Stimulated activated CD4-positive, alpha-beta T cell treated with anti-CD3 and anti-CD28 coated beads, Interleukin-4, amount 100 ng/mL, for 1 hour (primary cell): ENCODE results near the gene TPH1.
A peak's percentile ranks its signal among the peaks of the same experiment; 100 is the strongest.
"Not testable (repeated sequence)": the region's sequence is repeated elsewhere in the genome, so short reads cannot be mapped to it uniquely, and the experiment has no call there.

Experiments used
- DNase-seq: peaks from one replicate; pipeline ENCODE4 v3.0.0-alpha.2; 2020

Gene TPH1

DNA sequence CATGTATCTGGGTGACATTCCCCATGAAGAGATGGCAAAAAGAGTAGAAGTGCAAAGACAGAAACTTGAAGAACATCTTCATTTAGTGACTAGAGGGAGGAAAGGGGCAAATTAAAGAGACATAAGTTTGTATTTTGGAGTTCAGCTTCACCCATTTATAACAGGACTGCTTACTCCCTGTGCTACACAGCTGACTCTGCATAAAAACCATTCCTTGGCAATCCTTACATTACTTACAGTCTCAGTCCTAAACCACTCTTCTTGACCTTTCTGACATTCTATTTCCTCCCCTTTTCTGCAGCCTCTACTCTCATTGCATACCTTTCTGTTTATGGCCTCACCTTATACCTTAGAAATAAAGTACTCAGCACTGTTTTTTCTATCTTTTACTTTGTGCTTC is 26.4 kb downstream of the TPH1 start:
- no peak for DNase-seq

DNA sequence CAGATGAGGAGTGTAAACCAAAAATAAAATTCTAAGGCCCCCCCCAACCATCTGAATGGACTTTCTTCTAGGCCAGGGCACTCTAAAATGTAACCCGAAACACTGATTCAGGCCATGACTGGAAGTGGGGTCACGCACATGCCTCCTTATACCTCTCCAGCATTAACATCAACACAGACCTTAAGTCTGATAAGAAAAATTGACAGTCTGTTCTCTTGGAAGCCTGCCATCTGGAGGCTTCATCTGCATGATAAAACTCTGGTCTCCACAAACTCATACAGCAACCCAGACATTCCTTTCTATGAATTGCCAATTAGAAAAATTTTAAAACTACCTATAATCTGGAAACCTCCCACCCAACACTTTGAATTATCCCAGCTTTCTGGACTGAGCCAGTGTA is 29.3 kb downstream of the TPH1 start:
- no peak for DNase-seq

DNA sequence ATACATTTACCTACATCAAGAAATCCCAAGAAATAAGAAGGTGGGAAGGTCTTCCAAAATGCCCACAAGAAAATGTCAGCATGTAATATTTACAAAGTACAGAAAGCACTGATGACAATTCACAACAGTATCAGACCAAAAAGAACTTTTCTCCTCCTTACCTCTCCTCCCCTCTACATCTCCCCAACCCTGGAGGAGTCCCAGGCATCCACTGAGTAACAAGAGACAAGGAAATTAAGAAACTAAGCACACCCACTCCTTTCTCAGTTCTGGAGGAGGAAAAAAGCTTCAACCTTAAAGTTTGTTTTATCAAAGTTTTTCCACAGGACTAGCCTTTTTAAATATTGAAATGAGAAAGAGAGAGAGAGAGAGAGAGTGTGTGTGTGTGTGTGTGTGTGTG is 31.2 kb downstream of the TPH1 start:
- DNase-seq = no peak

DNA sequence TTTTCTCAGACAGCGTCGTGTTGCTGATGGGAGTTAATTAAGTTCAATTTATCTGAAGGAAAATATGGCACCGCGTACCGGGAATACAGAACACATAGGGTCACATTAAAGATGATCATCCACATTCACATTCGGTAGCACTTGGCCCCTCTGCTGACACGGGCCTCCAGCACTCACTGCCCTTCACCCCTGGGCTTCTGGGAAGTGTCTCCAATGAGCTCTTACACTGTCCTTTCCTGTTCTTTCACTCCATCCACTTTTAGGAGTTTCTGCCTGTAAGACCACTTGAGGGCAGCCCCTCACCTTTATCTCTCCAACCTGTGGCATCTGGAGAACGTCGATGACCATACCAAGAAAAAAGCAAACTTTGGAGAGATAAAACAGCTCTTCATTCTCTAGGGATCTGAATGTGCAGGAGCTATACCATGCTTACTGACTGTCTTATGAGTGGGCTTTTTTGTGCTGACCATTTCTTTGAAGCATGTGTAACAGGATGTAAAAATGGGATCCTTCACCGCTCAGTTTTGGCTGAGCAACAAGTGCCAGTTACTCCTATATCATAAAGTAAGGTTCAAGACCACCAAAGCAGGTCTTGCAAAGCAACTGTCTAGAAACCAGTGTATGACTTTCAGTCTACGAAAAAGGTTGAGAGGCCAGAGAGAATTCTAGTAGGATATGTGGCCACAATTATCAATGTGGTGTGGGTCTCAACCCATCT is 32.1 kb downstream of the TPH1 start:
- DNase-seq = no peak

DNA sequence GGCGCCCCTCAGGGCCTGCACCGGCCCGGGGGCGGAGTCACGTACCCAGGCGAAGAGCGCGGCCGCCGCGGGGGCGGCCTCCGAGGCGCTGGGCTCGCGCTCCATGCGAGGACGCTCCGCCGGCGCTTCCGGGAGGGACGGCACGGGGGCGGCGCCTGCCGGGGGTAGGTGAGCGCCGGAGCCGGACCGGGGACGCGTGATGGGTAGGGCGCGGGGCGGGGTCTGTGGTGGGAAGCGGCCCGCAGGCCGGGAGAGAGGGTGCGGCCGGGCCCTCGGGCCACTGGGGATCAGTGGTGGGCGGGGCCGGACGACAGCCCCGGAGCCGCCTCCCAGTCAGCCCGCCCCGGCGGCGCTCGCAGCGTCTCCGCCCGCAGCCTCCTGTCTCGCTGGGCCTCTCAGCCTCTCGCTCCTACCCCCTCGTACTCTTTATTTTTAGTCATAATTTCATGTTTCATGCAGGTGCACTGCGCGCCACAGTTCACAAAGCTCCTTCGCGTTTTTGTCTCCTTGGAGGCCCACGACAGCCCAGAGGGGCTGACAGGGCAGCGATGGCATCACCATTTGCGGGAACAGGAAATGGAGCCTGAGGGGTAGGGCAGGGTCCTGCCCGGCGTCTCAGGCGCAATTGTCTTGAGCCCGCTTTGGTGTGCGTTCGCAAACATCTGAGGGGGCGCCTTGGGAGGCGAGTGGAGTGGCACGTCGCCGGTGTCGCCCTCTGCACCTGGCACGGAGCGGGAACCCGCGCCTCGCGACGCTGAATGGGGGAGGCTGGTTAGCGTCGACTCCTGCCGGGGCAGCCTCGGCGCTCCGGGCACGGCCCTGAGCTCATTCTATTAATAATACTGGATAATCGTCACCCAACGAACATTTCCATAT is 32.9 kb downstream of the TPH1 start, which contains the start of gene SERGEF:
TSS of gene SERGEF (minus strand) at position 142 of the 876 bp plus-strand sequence. CDS start at position 105, 37 bp downstream.
- DNase-seq = peak; percentile 90

DNA sequence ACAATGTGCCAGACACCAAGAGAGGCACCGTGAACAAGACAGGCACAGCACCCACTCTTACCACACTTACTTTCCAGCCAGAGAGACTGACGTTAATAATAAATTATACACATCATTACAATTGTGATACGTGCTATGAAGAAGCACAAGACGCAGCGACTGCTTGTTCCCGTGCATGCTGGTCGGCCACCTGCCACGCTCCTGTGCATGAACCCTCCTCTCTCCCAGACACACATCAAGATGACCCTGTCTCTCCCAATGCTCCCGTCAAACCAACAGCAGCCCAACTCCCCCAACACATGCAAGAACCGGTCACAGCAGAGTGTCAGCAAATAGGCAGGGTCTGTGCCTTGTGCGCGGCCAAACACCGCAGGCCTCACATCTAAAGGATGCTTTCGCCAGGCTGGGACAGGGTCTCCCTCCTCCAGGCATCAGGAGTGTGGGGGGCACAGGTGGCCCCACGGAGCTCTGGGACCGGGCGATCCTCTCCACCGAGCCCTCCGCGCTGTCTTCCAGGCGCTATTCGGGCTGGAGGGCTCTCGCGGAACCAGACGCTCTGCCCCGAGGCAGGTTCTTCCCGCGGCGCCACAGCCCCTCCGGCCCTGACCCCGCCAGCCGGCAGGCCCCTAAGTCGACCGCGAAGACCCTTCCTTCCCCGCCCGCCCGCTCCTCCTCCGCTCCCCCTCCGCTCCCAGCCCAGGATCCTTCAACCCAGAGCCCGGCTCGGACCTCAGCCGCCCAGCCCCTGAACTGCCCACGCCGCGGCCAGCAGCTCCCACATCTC is 33.8 kb downstream of the TPH1 start:
- no peak for DNase-seq

DNA sequence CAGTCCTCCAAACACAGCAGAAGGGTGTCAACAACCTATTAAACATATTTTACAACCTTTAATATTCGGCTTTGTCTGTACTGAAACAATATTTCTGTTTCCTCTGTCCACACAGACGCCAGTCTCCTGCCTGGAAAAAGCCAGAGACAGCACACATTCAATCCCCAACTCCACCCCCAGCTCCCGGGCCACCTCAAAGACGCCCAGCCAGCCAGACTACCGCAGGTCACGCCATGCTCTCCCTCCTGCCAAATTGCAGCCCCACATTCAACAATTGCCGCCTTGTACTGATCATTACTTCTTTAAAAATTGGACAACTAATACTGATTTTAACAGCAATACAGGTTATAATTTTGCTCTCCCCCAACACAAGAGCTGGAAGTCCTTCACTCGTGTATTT is 34.4 kb downstream of the TPH1 start:
- no peak for DNase-seq

DNA sequence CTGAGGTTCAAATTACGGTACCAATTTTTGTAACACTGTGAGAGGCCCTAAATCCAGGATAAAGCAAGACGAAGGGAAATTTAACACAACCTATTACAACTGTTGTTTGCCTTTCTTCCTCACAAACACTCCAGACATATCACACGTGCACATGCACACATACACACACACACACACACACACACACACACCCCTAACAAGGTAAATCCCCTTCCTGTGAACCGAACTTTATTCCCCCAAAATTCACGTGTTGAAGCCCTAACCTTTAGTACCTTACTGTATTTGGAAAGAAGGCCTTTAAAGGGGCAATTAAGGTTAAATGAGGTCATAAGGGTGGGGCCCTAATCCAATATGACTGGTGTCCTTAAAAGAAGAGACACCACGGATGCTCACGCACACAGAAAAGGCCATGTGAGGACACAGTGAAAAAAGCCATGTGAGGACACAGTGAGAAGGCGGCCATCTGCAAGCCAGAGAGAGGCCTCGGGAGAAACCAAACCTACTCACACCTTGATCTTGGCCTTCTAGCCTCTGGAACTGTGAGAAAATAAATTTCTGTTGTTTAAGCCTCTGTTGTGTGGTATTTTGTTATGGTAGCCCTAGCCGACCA is 35.0 kb downstream of the TPH1 start:
- no peak for DNase-seq

DNA sequence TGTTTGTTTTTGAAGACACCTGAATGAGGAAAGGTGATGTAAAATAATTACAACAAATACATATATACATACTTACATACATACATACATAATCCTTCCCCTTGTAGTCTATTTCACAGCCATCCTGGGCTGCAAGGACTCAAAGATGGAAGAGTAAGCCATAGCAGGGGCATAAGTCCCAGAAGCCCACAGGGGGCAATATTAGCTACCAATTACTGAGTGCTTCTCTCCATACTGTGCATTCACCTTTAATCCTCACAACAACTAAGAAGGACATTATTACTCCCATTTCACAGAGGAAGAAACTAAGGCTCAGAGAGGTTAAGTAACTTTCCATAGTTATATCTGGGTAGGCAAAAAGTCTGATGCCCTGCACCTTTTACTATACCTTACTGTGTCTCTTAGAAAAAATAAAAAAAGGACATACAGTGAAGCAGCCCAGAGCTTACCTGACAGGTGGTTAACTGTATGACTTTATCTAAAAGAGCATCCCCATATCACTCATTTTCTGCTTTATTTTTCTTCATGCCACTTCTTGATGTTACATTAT is 35.9 kb downstream of the TPH1 start:
- DNase-seq = no peak

DNA sequence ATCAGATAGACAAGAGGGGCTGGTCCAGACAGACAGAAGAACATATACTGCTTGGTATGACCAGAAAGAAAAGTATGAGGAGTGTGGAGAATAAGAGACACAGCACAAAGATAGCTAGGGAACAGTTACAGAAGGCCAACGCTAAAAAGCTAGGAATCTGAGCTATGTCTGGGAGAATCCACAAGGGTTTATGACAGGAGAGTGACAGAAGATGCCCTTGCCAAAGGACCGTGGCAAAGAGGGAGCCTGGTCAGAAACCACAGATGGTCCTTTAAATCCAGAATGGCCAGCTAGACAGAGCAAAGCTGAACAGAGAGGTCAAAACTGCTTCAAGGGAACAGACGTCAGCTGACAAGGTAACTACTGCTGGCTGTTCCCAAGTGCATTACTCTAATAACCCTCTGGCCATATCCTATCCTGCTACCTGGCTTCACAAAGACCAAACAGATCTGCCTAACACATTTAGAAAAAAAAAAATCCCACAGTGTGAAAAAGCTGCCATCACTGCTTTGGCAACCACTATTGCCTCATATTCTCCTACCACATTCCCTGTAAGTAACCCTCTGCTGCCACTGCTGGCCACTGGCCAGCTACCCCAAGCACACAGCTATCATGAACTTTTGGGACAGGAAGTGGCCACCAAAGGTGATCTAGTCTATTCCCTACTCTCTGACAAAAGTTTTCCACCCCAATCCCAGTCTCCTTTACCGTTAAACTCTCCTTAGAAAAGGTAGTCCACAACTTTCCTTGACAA is 40.5 kb downstream of the TPH1 start:
- no peak for DNase-seq

DNA sequence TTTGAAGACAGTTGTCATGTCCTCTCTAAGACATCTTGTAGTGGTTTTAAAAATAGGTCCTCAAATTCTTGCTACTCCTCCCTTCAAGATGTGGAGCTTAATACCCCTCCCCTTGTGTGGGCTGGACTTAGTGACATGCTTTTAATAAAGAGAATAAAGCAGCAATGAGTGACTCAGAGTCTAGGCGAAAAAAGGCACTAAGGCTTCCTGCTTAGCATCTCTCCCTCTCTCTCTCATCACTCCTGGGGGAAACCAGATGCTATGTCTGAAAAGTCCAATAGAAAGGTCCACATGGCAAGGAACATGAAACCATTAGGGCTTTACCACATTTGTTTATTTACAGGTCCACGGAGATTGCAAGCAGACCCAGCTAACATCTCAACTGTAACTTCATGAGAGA is 44.9 kb downstream of the TPH1 start:
- DNase-seq = no peak

DNA sequence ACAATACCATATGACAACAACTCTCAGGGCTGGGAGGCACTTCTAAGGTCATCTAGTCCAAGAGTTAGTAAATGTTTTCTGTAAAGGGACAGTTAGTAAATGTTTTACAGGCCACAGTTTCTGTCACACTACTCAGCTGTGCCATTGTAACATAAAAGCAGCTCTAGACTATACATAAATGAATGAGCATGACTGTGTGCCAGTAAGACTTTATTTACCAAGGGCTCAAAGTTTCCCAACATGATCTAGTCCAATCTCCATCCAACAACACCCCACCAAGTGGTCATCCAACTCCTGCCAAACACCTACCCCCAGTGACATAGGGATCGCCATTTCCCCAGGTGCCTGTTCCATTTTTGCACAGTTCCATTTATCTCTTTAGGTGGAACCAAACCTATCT is 45.3 kb downstream of the TPH1 start:
- DNase-seq = no peak

DNA sequence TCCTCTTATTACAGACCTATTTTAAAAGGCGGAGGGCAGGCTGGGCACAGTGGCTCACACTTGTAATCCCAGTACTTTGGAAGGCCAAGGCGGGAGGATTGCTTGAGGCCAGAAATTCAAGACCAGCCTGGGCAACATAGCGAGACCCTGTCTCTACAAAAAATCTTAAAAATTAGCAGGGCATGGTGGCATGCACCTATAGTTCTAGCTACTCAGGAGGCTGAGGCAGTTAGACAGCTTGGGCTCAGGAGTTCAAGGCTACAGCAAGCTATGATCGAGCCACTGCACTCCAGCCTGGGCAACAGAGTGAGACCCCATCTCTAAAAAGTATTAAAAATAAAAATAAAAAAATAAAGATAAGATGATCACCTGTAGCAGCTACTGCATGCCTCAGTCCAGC is 45.9 kb downstream of the TPH1 start:
- not testable (repeated sequence) for DNase-seq
